Measurements from ENCODE around the gene SPOCK1. TPM values are rescaled to one million over a fixed set of nuclear protein-coding genes. Genes with fewer than 3 reads are reported as not detected.

SPOCK1 gene
- total RNA-seq, 1 donor from 2014 or later, result not detected

DNA sequence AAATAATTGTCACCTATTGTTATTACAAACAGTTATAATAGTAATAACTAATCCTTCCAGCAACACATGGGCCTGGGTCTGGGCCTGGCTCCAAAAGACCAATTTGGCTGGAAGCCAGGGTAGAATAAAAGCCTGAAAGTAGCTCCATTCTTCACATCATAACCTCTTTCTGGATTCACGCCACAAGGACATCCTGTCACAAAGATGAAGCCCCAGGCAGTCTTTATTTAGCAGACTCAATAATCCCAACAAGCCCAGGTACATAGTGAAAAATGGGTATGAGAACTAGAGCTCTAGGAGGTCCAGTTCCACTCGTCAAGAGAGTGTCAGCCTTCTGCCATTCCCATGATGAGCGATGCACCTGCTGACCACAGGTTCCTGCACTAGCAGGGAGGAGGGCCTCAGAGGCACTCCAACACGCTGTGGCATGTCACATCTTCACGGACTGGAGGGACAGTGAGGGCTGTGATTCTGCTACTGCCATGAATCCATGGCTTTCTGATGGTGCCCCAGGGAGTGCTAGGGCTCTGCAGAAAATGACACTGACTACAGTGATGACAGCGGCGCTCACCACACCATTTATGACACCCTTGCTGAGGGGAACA lies 124.9 kb downstream of the SPOCK1 start:
- H3K36me3 Mint-ChIP-seq (ENCODE audit: low read depth), result no peaks in the 10 kb centered on the region
- intact Hi-C loops (cut with micrococcal nuclease), result no loop called here
- H3K4me3 Mint-ChIP-seq (ENCODE audit: low read depth), result no peak overlapping the region
- no peaks in the 10 kb centered on the region for H3K4me1 Mint-ChIP-seq (ENCODE audit: low read depth)
- H3K9me3 Mint-ChIP-seq, result no peaks in the 10 kb centered on the region
- H3K27me3 Mint-ChIP-seq (ENCODE audit: low read depth), result no peaks in the 10 kb centered on the region
- H3K27ac Mint-ChIP-seq, result no peak overlapping the region
- DNase-seq (ENCODE audit: low spot score), result no peak

DNA sequence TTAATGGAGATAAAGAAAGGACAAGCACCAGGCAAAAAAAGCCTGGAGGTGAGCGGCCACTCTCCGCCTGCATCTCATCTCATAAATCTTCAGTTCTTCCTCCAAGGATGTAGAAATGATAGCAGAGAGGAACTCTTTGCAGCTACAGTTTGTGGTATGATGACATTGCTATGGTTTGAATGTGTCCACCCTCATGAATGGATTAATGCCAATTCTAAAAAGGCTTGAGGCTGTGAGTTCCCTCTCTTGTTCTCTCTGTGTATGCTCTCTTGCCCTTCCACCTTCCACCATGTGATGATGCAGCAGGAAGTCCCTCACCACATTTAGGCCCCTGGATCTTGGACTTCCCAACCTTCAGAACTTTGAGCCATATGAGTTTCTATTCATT lies 126.4 kb downstream of the SPOCK1 start:
- H3K27me3 Mint-ChIP-seq (ENCODE audit: low read depth), result no peaks in the 10 kb centered on the region
- H3K4me3 Mint-ChIP-seq (ENCODE audit: low read depth), result no peak overlapping the region
- intact Hi-C loops (cut with micrococcal nuclease), result no loop called here

DNA sequence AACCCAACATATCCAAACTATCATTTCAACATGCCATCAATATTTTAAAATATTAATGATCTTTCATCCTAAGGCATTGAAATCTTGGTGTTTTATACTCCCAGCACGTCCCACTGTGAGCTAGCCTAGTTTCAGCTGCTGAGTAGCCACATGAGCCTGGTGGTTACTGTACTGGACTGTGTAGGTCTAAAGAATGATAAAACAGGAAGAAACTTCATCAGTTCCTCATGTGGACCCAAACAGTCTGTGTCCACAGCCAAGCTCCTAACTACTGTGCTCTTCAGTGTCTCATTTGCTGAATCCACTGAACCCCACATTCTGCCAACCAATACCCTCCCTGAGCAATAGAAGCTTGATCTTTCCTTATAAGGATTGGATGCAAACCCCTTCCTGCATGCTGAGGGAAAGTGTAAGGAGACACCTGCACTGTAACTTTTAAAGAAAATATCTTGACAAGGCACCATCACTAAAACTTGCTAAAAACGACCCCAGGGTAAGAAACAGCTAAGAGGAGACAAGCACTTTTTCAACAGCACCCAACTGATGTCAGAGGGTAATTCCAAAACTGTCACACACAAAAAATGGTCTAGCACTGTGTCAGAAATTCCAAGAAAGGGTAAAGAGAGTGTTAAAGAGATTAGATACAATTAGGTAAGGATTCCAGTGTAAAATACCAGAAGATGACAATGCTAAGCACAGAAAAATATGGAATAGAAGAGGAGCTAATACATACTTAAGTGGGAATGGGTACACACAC lies 126.9 kb downstream of the SPOCK1 start:
- no peak for DNase-seq (ENCODE audit: low spot score)
- no peak overlapping the region for H3K4me3 Mint-ChIP-seq (ENCODE audit: low read depth)
- no peaks in the 10 kb centered on the region for H3K9me3 Mint-ChIP-seq
- H3K36me3 Mint-ChIP-seq (ENCODE audit: low read depth), result no peaks in the 10 kb centered on the region
- H3K4me1 Mint-ChIP-seq (ENCODE audit: low read depth), result no peaks in the 10 kb centered on the region
- no peaks in the 10 kb centered on the region for H3K27me3 Mint-ChIP-seq (ENCODE audit: low read depth)
- H3K27ac Mint-ChIP-seq, result no peak overlapping the region
- intact Hi-C loops (cut with micrococcal nuclease), result no loop called here

More for the DNA sequence above, 126.4 kb downstream of the SPOCK1 start:
- H3K36me3 Mint-ChIP-seq (ENCODE audit: low read depth), result no peaks in the 10 kb centered on the region
- no peaks in the 10 kb centered on the region for H3K9me3 Mint-ChIP-seq
- no peaks in the 10 kb centered on the region for H3K4me1 Mint-ChIP-seq (ENCODE audit: low read depth)
- no peak for DNase-seq (ENCODE audit: low spot score)
- H3K27ac Mint-ChIP-seq, result no peak overlapping the region

DNA sequence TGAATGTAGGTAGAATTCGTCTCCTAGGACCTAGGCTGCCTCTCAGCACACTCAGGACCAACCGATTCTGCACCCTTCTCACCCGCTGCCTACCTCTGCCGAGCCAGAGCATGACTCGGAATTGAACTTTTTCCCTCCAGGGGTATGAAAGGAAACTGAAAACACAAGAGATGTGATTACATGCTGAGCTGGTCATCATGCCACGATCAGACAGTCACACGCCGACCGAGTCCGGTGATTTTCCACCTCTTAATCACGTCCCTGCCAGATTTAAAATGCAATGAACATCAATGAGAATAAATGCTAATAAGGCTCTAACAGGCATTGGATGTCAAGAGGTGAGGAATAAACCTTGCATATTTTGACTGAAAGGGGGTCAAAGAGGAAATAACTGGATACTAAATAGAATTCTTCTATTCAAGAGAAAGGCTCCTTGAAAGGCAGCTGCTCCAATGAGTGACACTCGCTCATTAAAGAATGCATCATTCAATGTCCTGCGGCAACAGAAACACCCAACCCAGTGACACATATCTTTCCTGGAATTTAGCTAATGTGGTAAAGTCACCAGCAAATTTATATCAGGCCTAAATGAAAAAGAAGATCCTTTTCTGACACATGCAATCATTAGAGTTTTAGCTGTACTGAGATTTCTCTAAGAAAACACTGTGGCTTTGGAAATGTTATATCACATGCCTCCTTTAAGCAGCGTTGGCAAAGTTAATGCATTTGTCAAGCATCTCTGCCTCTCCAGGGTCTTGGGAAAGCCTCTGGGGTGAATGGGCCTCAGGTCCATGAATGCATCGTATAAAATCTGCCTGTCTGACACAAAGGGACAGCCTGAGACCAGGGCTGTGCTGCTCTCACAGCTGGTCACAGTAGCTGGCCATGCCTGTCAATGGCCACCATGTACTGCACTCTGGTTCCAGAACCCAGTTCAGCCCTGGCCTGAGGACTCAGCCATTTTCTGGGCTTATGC lies 128.7 kb downstream of the SPOCK1 start:
- no peaks in the 10 kb centered on the region for H3K36me3 Mint-ChIP-seq (ENCODE audit: low read depth)

DNA sequence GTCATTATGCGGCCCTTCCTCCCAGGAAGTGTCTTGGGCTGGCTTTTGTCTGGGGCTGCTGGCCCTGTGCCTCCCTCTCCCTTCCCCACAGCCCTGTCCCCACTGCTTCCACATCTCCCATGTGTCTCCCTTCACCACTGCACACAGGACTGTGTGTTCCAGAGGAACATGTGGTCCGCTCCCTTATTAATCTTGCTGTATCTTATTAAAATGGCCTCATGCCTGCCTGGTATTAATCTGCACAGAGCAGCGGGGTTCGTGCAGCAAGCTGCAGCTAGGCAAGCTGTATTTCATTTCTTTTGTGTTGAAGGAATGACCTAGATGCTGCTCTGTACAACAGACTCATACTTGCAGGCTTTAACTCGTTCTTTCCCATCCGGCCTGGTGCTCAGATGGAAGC lies 130.5 kb downstream of the SPOCK1 start:
- no peaks in the 10 kb centered on the region for H3K27me3 Mint-ChIP-seq (ENCODE audit: low read depth)
- intact Hi-C loops (cut with micrococcal nuclease), result no loop called here
- H3K4me3 Mint-ChIP-seq (ENCODE audit: low read depth), result no peak overlapping the region
- H3K27ac Mint-ChIP-seq, result no peak overlapping the region
- H3K36me3 Mint-ChIP-seq (ENCODE audit: low read depth), result no peaks in the 10 kb centered on the region
- DNase-seq (ENCODE audit: low spot score), result no peak
- no peaks in the 10 kb centered on the region for H3K9me3 Mint-ChIP-seq
- H3K4me1 Mint-ChIP-seq (ENCODE audit: low read depth), result no peaks in the 10 kb centered on the region

More for the DNA sequence above, 128.7 kb downstream of the SPOCK1 start:
- Mint-ChIP-seq H3K4me1 (ENCODE audit: low read depth) (no peaks in the 10 kb centered on the region), H3K4me3 (ENCODE audit: low read depth) (no peak overlapping the region), H3K27ac (no peak overlapping the region), H3K9me3 (no peaks in the 10 kb centered on the region), H3K27me3 (ENCODE audit: low read depth) (no peaks in the 10 kb centered on the region)
- DNase-seq (ENCODE audit: low spot score), result no peak
- intact Hi-C loops (cut with micrococcal nuclease), result no loop called here

DNA sequence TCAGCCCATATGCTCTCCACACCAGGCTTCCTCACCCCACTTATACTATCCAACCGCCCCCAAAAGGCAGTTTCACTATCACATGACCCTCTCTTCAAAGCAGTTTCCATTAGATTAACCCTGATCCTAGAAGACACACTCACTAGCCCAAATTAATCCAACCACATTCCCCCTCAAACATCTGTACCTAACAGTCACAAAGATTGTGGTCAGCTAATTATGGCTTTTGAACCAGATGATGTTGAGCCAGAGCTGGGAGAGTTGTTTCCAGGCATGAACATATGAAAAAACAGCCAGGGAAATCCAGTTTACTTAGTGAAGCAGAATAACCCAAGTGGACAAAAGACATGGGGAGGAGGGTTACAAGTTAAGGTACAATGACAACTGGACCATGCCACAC lies 131.2 kb downstream of the SPOCK1 start:
- H3K27me3 Mint-ChIP-seq (ENCODE audit: low read depth), result no peaks in the 10 kb centered on the region
- no peak for DNase-seq (ENCODE audit: low spot score)
- H3K36me3 Mint-ChIP-seq (ENCODE audit: low read depth), result no peaks in the 10 kb centered on the region
- H3K4me3 Mint-ChIP-seq (ENCODE audit: low read depth), result no peak overlapping the region
- H3K27ac Mint-ChIP-seq, result no peak overlapping the region
- intact Hi-C loops (cut with micrococcal nuclease), result no loop called here
- no peaks in the 10 kb centered on the region for H3K4me1 Mint-ChIP-seq (ENCODE audit: low read depth)
- no peaks in the 10 kb centered on the region for H3K9me3 Mint-ChIP-seq

DNA sequence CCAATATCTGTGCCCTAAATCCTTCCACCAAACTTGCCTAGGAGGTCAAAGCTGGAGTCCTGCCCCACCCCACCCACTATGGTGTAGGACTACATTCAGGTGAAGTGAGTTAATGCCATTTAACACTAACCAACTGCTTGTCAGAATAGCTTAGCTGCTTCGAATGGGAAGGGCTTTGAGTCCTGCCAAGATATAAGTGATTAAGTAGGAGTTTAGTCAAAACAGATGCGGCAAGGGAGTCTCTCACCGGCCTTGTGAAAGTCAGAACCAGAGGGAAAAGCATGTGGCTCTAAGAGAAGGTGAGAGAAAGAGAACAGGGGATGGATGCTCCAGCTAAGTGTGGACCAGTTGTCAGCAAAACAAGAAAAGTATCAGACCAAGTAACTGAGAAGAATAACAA lies 132.6 kb downstream of the SPOCK1 start:
- Mint-ChIP-seq H3K4me3 (ENCODE audit: low read depth) (no peak overlapping the region), H3K36me3 (ENCODE audit: low read depth) (no peaks in the 10 kb centered on the region), H3K27me3 (ENCODE audit: low read depth) (no peaks in the 10 kb centered on the region), H3K4me1 (ENCODE audit: low read depth) (no peaks in the 10 kb centered on the region), H3K27ac (no peak overlapping the region), H3K9me3 (no peaks in the 10 kb centered on the region)
- DNase-seq (ENCODE audit: low spot score), result no peak
- intact Hi-C loops (cut with micrococcal nuclease), result no loop called here

DNA sequence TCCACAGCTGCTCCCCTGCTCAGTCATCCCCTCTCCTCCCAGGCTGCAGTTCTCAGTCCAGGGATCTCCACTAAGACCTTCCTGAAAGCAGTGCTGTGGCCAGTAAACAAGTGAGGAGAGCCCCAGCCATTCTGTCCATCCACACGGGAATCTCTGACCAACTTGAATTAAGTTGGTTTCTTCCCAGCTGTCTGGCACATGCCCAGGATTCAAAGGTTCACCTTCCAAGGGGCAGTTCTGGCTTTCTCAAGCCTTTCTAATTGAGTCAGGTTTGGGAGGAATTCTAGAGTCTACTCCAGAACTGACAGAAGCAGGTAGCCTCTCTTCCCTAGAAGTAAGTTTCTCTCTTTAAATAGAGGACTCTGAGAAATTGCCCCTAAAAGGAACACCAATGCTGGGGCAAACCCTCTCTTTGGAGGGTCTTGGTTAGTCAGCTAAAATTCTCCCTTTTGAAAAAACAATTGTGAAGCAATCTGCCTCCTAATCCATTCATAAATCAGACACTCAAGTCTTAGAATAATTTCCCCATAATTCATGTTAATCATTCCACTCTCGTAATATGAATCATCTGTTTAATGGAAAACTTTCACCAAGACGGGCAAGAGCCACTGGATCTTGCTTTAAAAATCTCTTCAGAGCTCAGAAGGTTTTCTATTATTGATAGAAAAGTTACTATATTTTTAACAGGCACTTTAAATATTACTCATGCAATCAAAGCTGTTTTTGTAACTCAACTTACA lies 133.8 kb downstream of the SPOCK1 start:
- Mint-ChIP-seq H3K36me3 (ENCODE audit: low read depth) (no peaks in the 10 kb centered on the region), H3K9me3 (no peaks in the 10 kb centered on the region), H3K27ac (no peak overlapping the region), H3K4me3 (ENCODE audit: low read depth) (no peak overlapping the region), H3K4me1 (ENCODE audit: low read depth) (no peaks in the 10 kb centered on the region), H3K27me3 (ENCODE audit: low read depth) (no peaks in the 10 kb centered on the region)
- DNase-seq (ENCODE audit: low spot score), result no peak
- intact Hi-C loops (cut with micrococcal nuclease), result no loop called here

DNA sequence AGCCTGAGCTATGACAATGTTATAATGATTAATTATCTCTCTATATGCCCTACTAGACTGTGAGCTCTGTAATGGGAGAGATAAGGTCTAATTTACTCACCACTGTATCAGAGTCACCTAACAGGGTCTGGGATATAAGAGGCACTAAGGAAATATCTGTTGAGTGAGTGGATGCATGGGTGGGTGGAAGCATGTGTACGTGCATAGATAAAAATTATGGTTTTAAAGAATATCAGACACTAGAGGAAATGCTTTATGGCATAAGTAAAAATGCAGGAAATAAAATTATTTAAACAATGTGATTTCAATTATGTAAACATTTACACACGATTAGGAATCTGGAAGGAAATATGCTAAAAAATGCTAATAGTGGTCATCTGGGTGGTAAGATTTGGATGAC lies 137.8 kb downstream of the SPOCK1 start:
- DNase-seq (ENCODE audit: low spot score), result no peak
- intact Hi-C loops (cut with micrococcal nuclease), result no loop called here
- Mint-ChIP-seq H3K27ac (no peak overlapping the region), H3K27me3 (ENCODE audit: low read depth) (peaks cover 2% of the 10 kb centered on the region), H3K4me3 (ENCODE audit: low read depth) (no peak overlapping the region), H3K9me3 (no peaks in the 10 kb centered on the region), H3K36me3 (ENCODE audit: low read depth) (no peaks in the 10 kb centered on the region), H3K4me1 (ENCODE audit: low read depth) (no peaks in the 10 kb centered on the region)

DNA sequence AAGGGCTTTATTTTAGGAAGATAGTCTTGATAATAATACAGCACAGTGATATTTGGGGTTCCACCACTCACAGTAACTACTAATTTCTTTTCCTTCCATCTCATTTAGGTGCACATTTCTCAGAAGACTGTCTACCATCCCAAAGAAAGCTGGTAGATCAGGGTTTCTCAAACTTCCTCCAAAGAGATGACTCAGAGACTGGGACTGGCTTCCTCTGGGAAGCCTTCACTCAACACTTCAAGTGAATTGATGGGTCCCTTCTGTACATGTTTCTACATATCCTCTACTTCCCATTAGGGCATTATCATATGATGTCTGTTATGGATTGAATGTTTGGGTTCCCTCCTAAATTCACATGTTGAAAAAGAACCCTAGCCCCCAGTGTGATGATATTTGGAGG lies 138.5 kb downstream of the SPOCK1 start:
- H3K9me3 Mint-ChIP-seq, result no peaks in the 10 kb centered on the region
- peaks cover 2% of the 10 kb centered on the region for H3K27me3 Mint-ChIP-seq (ENCODE audit: low read depth)
- no peaks in the 10 kb centered on the region for H3K36me3 Mint-ChIP-seq (ENCODE audit: low read depth)
- no peak overlapping the region for H3K27ac Mint-ChIP-seq
- no peaks in the 10 kb centered on the region for H3K4me1 Mint-ChIP-seq (ENCODE audit: low read depth)
- no peak for DNase-seq (ENCODE audit: low spot score)
- no peak overlapping the region for H3K4me3 Mint-ChIP-seq (ENCODE audit: low read depth)
- intact Hi-C loops (cut with micrococcal nuclease), result no loop called here

DNA sequence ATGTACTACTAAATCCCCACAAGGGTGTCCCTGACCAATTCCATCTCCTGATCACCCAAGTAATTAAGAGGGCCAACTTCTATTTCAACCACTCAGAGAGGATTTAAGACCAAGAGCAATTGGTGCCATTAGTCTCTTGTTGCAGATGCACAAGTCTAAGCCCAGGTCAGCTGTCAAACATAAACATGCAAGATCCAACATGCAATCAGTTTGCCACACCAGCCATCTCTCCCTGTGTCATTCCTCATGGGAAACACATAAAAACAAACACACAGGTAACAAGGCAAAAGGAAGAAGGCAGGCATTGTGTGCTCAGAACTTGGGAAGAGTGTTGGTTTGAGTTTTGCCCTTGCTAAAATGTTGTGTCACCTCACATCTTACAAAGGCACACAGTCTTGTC lies 139.2 kb downstream of the SPOCK1 start:
- Mint-ChIP-seq H3K4me1 (ENCODE audit: low read depth) (no peaks in the 10 kb centered on the region), H3K36me3 (ENCODE audit: low read depth) (no peaks in the 10 kb centered on the region), H3K27ac (no peak overlapping the region), H3K27me3 (ENCODE audit: low read depth) (peaks cover 2% of the 10 kb centered on the region), H3K9me3 (no peaks in the 10 kb centered on the region), H3K4me3 (ENCODE audit: low read depth) (no peak overlapping the region)
- DNase-seq (ENCODE audit: low spot score), result no peak
- intact Hi-C loops (cut with micrococcal nuclease), result no loop called here

DNA sequence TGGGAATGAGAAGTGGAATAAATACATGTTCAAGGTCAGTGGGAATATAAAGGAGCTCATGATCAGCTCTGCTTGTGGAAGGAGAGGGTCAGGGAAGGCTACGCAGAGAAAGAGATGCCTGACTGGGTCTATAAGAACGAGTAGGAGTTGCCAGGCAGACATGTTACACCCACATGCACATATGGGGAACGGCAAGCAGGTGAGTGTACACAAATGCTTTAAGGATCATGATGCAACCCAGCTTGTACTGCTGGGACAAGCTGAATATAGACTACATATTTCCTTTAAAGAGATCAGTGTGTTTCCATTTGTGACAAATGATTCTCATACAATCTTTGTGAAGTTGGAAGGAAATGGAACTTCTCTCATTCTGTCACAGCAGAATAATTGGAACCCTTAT lies 141.7 kb downstream of the SPOCK1 start:
- Mint-ChIP-seq H3K4me3 (ENCODE audit: low read depth) (no peak overlapping the region), H3K36me3 (ENCODE audit: low read depth) (no peaks in the 10 kb centered on the region), H3K9me3 (no peaks in the 10 kb centered on the region), H3K4me1 (ENCODE audit: low read depth) (no peaks in the 10 kb centered on the region), H3K27me3 (ENCODE audit: low read depth) (peaks cover 2% of the 10 kb centered on the region), H3K27ac (no peak overlapping the region)
- intact Hi-C loops (cut with micrococcal nuclease), result no loop called here
- no peak for DNase-seq (ENCODE audit: low spot score)
